Adrenal gland (tissue), 19 donors: ENCODE data around the gene CA14. TPM values are rescaled to one million over a fixed set of nuclear protein-coding genes. Genes with fewer than 3 reads are reported as not detected.
A peak's percentile ranks its signal among the peaks of the same experiment; 100 is the strongest.
"Not testable (repeated sequence)": the region's sequence is repeated elsewhere in the genome, so short reads cannot be mapped to it uniquely, and the experiment has no call there.

Source experiments
- DNase-seq, 7 donors: peaks; one replicate each; pipeline ENCODE4 v3.0.0-alpha.2; 2019 to 2020
- H3K27ac ChIP-seq, 5 donors: fragments of 200-600 bp; sonication (generic) in 4 of 5; 1 replicate in 3 of 5; 2 replicates in 2 of 5; pipeline versions ENCODE4 v1.5.1 to v1.8.0; 2016 to 2020; ENCODE audit warnings: mild to moderate bottlenecking in 1 of 5
- H3K27me3 ChIP-seq: fragments of 200-600 bp; 2 replicates; pipeline ENCODE4 v1.8.0; 2021
- H3K36me3 ChIP-seq, 2 donors: fragments of 200-600 bp; replicated peaks in 1 of 2; 1 replicate in 1 of 2; 2 replicates in 1 of 2; pipeline versions ENCODE4 v1.5.1 to v1.8.0; 2018 to 2022
- H3K4me1 ChIP-seq, 2 donors: fragments of 200-600 bp; replicated peaks in 1 of 2; 1 replicate in 1 of 2; 2 replicates in 1 of 2; pipeline versions ENCODE4 v1.5.1 to v1.8.0; 2018 to 2021
- H3K4me3 ChIP-seq, 4 donors: fragments of 200-600 bp; sonication (generic) in 3 of 4; one replicate each; pipeline ENCODE4 v1.5.1; 2016 to 2018
- H3K9me3 ChIP-seq, 3 donors: fragments of 200-600 bp; sonication (generic) in 1 of 3; replicated peaks in 1 of 3; 1 replicate in 2 of 3; 2 replicates in 1 of 3; pipeline versions ENCODE4 v1.5.1 to v1.8.0; 2016 to 2021
- CTCF ChIP-seq, 6 experiments: fragments of 450-650 bp in 4 of 6; fragments of 200-600 bp in 2 of 6; sonication (generic) in 1 of 6; IDR thresholded peaks; 1 replicate in 5 of 6; 2 replicates in 1 of 6; pipeline versions ENCODE4 v1.5.1 to v1.8.0; 2016 to 2021; ENCODE audit warnings: antibody characterized with exemption in 6 of 6, mild to moderate bottlenecking in 2 of 6, moderate library complexity in 1 of 6
- POLR2A ChIP-seq, 2 donors: fragments of 450-650 bp; IDR thresholded peaks; one replicate each; pipeline ENCODE4 v1.6.1; 2017; ENCODE audit warnings: antibody characterized with exemption in 2 of 2, mild to moderate bottlenecking in 2 of 2, moderate library complexity in 1 of 2
- WGBS, 4 donors: extraction: QIAGEN DNeasy Blood & Tissue Kit in 2 of 4; methylation state at CpG; one replicate each; pipeline versions ENCODE4 v1.1.5 to v1.1.7; 2013 to 2017; 5-methylcytosine and 5-hydroxymethylcytosine counted together
- intact Hi-C, 2 donors: fragments of 100-400 bp; cut with DNase I; formaldehyde crosslinking; loops; one replicate each; pipeline versions ENCODE4 v1.14.1 to v1.15.0; 2022 to 2023
- long read RNA-seq, 10 donors: library from polyadenylated mRNA in 3 of 10; unstranded in 2 of 10; stranded (forward) in 1 of 10; transcript quantifications; one replicate each; pipeline ENCODE4 v2.0.0 and lab custom pipeline, GENCODE V29; 2021 to 2026
- polyA plus RNA-seq, 3 donors: library from polyadenylated mRNA; stranded (reverse); fragments of 200-250 nt in 2 of 3; fragments of 350-450 nt in 1 of 3; fragmentation: Illumina TruSeq in 1 of 3; extraction: RNeasy Lipid Tissue Mini Kit (QIAGEN cat#74804) in 1 of 3; gene quantifications; one replicate each; pipeline ENCODE4 v1.2.3, GENCODE V29; 2013 to 2014
- total RNA-seq, 9 donors: library from RNA; depleted of rRNA in 4 of 9; stranded (reverse); fragments of >200 nt in 4 of 9; fragments of 120-200 nt in 1 of 9; fragmentation: NEBNext Ultra II Directional in 1 of 9; extraction: Animal tissue kit (Norgen Biotek cat#: 25700) in 1 of 9; gene quantifications; one replicate each; pipeline versions ENCODE4 v1.1.0 to v1.2.4, GENCODE V29; 2013 to 2023
- donor health status: healthy with polysubstance abuse.
- donor health status: Bipolar disorder and iron deficiency.
- donor health status: DM: yes; HTN: yes; CAD: no.
- donor health status: DM: no; HTN: no; CAD: no.
- donor health status: DM: no; HTN: no; CAD: no.
- donor health status: DM: yes; HTN: yes; CAD: no.

Gene CA14
- total RNA-seq (1 to 10 TPM in 1 of 9 donors, under 1 TPM in 4, not detected in 4; 0.32 to 1.1 (median 0.69) TPM), polyA plus RNA-seq (under 1 TPM in 1 of 3 donors, not detected in 2; 0.51 TPM)
- long read RNA-seq, donor 1, partial matches to known transcripts, result 75 of 75 reads
- long read RNA-seq, donor 1, other reads (novel, unspliced or antisense), result 0 of 75 reads
- long read RNA-seq, donor 2, partial matches to known transcripts, result 45 of 45 reads
- long read RNA-seq, donor 2, other reads (novel, unspliced or antisense), result 0 of 45 reads
- long read RNA-seq, donor 3, partial matches to known transcripts, result 13 of 38 reads
- long read RNA-seq, donor 3, other reads (novel, unspliced or antisense), result 25 of 38 reads
- long read RNA-seq, donor 4, result 0 reads
- long read RNA-seq, donor 5, result 0 reads
- long read RNA-seq, donor 6, partial matches to known transcripts, result 0 of 2 reads
- long read RNA-seq, donor 6, other reads (novel, unspliced or antisense), result 2 of 2 reads
- long read RNA-seq, donor 7, result 0 reads
- long read RNA-seq, donor 8, partial matches to known transcripts, result 77 of 122 reads
- long read RNA-seq, donor 8, other reads (novel, unspliced or antisense), result 45 of 122 reads
- long read RNA-seq, donor 9, result 0 reads
- long read RNA-seq, donor 10, result 0 reads

GRCh38 chr1:150257624-150258585 lies at the start of gene CA14:
Gene CA14 (plus strand): TSS chr1:150257774. CDS start chr1:150258129, 355 bp downstream.
- Histone ChIP-seq H3K9me3 (no peaks in the 10 kb centered on the region), H3K4me3 (no peak within 1 kb of the TSS), H3K36me3 (no peaks in the 10 kb centered on the region), H3K27ac (peak within 1 kb of the TSS in 3 of 5 donors; percentile 60 to 85 (median 82)), H3K27me3 (no peaks in the 10 kb centered on the region), H3K4me1 (peaks cover 21 to 24% of the 10 kb centered on the region in 2 donors)
- no peak for DNase-seq
- 64 to 77% (median 74%) methylated on average over 10 to 13 of the region's 13 CpGs for WGBS, 4 donors
- TF ChIP-seq POLR2A (IDR thresholded peaks at IDR 0.05), result no peak
- no peak for TF ChIP-seq CTCF (IDR thresholded peaks at IDR 0.05)
- intact Hi-C loops, result no loop called here

- intact Hi-C loops, H3K36me3 ChIP-seq, H3K4me3 ChIP-seq, H3K4me1 ChIP-seq, H3K9me3 ChIP-seq, H3K27me3 ChIP-seq, H3K27ac ChIP-seq, DNase-seq: not testable (repeated sequence)
- WGBS, 4 donors, result 86 to 91% (median 90%) methylated on average over 6 of the region's 6 CpGs
These were observed 49.1 kb upstream of the CA14 start for GRCh38 chr1:150208460-150208859.

GRCh38 chr1:150210091-150210490 lies 47.5 kb upstream of the CA14 start:
- WGBS, 4 donors, result 89 to 99% (median 93%) methylated on average over 4 of the region's 4 CpGs

GRCh38 chr1:150210706-150211105 lies 46.9 kb upstream of the CA14 start:
- intact Hi-C loops, result no loop called here

More at GRCh38 chr1:150210091-150210490, 47.5 kb upstream of the CA14 start:
- Histone ChIP-seq H3K4me1 (peaks cover 0 to 4% of the 10 kb centered on the region in 2 donors), H3K36me3 (no peaks in the 10 kb centered on the region), H3K27me3 (no peaks in the 10 kb centered on the region), H3K9me3 (no peaks in the 10 kb centered on the region), H3K27ac (no peak overlapping the region), H3K4me3 (no peak overlapping the region)
- DNase-seq, result no peak
- TF ChIP-seq CTCF (IDR thresholded peaks at IDR 0.05), result no peak
- no peak for TF ChIP-seq POLR2A (IDR thresholded peaks at IDR 0.05)
- intact Hi-C loops, result no loop called here

More at GRCh38 chr1:150210706-150211105, 46.9 kb upstream of the CA14 start:
- Histone ChIP-seq H3K36me3 (no peaks in the 10 kb centered on the region), H3K4me1 (peaks cover 0 to 4% of the 10 kb centered on the region in 2 donors), H3K27ac (no peak overlapping the region), H3K9me3 (no peaks in the 10 kb centered on the region), H3K27me3 (no peaks in the 10 kb centered on the region), H3K4me3 (no peak overlapping the region)
- no peak for DNase-seq
- TF ChIP-seq CTCF (IDR thresholded peaks at IDR 0.05) (no peak), POLR2A (IDR thresholded peaks at IDR 0.05) (no peak)
- 84 to 88% (median 87%) methylated on average over 4 of the region's 4 CpGs for WGBS, 4 donors
